ENCODE measurements around the gene OR1M1.
"Not testable (repeated sequence)": the region's sequence is repeated elsewhere in the genome, so short reads cannot be mapped to it uniquely, and the experiment has no call there.

Gene OR1M1

DNA sequence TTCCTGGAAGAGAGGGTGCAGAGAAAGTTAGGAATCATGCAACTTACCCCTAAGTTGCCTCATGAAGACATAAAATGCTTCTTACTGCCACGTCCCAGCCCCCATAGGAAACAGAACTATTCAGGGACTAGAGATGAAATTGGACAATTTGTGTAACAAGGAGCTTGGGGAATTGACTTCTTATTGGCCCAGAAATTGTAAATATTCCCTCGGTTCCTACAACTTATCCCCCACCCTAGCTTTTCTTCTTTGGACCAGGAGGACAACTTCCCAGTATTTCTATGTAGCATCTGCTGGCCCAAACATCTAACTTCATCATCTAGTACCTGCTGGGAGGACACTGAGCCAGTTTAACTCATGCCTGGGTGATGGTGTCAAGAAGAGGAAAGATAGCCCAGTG, at the start of gene OR1M1:
Gene OR1M1 (plus strand): TSS at position 301 of the 400 bp plus-strand sequence. CDS start 6,184 bp downstream, outside the sequence.
- no peak for DNase-seq

GRCh38 chr19:9037400-9038062, 49.3 kb upstream of the OR1M1 start:
- no peak for DNase-seq

DNA sequence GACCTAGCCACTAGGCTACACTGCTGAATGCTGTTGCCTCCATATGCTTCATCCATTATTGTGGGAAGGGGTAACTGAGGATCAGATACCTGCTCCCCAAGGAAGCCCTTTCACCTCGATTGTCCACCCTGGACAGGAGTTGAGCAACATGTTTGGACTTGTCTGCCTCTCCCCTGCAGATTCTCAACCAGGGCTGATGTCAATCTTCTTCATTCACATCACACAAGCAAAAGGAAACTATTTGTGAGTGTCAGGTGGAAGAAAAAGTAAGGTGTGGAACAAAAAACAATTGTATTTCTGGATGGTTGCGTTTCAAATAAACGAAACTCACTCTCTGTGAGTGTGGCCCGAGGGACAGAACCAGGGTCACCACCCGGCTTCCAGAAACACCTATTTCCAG, 47.1 kb upstream of the OR1M1 start:
- no peak for DNase-seq

DNA sequence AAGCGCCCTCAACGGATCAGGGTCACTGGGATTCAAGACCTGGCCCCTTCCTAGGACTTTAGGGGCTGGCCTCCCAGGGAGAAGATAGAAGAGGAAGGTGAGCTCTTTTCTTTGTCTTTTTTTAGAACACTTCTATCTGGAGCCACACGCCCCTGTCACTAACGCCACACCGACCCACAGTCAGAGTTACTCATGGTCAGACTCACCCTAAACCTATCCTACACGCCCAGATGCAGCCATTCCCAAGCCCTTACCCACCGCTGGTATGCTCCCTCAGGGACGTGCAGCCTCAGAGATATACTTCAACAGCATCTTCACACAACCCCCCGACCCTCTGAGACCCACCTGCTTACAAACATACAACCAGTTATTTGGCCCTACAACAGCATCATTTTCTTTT, 46.7 kb upstream of the OR1M1 start:
- no peak for DNase-seq

DNA sequence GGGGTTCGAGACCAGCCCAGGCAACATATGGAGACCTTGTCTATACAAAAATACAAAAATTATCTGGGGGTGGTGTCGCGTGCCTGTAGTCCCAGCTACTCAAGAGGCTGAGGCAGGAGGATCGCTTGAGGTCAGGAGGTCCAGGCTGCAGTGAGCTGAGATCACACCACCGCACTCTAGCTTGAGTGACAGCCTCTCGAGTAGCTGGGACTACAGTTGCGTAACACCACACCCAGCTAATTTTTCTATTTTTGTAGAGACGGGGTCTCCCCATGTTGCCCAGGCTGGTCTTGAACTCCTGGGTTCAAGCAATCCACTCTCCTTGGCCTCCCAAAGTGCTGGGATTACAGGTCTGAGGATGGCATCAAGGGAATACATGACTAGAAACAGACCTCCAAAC, 45.8 kb upstream of the OR1M1 start:
- DNase-seq: no peak

- no peak for DNase-seq
These were observed 43.3 kb upstream of the OR1M1 start for GRCh38 chr19:9043524-9043923.

DNA sequence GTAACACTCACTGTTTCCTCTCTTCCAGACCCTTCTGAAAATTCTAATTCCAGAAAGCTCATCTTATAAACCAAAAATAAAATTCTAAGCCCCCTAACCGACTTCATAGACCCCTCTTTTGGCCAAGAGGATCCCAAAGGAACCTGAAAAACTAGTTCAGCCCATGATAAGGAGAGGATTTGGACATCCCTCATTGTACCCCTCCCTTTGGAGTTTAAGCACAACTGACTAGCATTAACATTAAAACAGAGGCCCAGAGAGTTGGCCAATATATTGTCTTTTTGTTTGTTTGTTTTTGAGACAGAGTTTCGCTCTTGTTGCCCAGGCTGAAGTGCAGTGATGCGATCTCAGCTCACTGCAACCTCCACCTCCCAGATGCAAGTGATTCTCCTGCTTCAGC, 42.4 kb upstream of the OR1M1 start:
- no peak for DNase-seq

GRCh38 chr19:9046694-9047093, 40.2 kb upstream of the OR1M1 start:
- no peak for DNase-seq

GRCh38 chr19:9052894-9053293, 34.0 kb upstream of the OR1M1 start:
- no peak for DNase-seq

DNA sequence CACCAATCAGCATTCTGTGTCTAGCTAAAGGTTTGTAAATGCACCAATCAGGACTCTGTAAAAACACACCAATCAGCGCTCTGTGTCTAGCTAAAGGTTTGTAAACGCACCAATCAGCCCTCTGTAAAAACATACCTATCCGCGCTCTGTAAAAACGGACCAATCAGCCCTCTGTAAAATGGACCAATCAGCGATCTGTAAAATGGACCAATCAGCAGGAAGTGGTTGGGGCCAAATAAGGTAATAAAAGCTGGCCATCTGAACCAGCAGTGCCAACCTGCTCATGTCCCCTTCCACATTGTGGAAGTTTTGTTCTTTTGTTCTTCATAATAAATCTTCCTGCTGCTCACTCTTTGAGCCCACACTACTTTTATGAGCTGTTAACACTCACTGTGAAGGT, 33.2 kb upstream of the OR1M1 start:
- DNase-seq: not testable (repeated sequence)

DNA sequence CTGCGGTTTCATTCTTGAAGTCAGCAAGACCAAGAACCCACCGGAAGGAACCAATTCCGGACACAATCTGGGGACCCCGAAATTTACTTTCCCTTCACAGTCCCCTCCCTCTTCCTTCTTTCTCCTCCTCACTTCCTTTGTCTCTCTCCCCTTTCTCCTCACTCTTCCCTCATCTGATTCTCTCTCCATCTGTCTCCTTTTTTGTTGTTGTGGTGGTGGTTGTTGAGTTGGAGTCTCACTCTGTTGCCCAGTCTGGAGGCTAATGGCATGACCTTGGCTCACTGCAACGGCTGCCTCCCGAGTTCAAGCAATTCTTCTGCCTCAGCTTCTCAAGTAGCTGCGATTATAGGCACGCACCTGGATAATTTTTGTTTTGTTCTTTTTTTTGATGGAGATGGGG, 32.7 kb upstream of the OR1M1 start:
- DNase-seq: no peak

GRCh38 chr19:9054765-9055164, 32.1 kb upstream of the OR1M1 start:
- DNase-seq: no peak

- not testable (repeated sequence) for DNase-seq
These were observed 30.7 kb upstream of the OR1M1 start for GRCh38 chr19:9056131-9056530.

- DNase-seq: no peak
These were observed 29.2 kb upstream of the OR1M1 start for GRCh38 chr19:9057505-9058258.

DNA sequence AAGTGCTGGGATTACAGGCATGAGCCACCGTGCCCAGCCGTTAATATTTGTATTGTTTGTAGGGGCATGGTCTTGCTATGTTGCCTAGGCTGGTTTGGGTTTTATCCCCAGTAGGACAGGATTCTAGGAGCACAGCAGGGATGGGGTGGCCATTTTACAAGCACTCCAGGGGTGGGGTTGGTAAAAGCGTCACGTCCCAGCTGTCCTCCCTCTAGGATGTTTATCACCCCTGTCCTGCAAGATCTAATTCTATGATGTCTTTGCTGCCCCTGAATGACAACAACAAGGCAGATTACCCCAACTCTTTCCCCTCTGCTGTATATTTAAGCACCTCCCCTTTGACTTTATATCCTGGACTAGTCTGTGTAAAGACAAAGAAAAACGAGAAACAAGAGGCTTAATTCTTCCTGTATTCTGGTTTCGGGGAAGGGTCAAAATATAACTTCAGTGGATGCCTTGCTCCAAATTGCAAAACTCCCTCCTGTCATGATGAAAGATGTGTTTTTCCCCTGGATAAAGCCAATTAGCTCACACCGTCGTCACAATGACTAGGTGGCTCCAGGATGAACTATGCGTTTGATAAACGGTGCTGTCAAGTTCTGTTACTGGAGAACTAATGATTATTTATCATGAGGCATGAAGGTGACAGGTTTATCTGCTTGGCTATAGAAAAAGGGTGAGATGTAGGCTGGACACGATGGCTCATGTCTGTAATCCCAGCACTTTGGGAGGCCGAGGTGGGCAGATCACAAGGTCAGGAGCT, 27.8 kb upstream of the OR1M1 start:
- no peak for DNase-seq

DNA sequence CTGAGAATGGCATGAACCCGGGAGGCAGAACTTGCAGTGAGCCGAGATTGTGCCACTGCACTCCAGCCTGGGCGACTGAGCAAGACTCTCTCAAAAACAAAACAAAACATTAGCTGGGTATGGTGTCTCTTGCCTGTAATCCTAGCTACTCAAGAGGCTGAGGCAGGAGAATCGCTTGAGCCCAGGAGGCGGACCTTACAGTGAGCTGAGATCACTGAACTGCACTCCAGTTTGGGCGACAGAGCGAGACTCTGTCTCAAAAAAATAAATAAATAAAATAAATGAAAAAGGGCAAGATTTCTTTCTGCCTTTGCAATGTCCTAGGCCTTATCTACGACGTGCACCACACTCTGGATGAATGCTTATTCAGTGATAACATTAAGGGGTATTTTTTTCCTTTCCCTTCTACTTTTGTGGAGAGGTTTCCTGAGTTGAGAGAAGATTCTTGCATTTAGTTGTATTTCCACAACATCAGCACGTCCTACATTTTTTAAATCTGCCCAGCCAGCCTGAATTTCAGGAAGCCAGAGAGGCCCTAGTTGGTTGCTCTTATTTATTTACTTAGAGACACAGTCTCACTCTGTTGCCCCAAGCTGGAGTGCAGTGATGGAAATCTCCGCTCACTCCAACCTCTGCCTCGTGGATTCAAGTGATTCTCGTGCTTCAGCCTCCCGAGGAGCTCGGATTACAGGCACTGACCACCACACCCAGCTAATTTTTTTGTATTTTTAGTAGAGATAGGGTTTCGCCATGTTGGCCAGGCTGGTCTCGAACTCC, 26.1 kb upstream of the OR1M1 start:
- no peak for DNase-seq

GRCh38 chr19:9061879-9062278, 25.0 kb upstream of the OR1M1 start:
- no peak for DNase-seq

DNA sequence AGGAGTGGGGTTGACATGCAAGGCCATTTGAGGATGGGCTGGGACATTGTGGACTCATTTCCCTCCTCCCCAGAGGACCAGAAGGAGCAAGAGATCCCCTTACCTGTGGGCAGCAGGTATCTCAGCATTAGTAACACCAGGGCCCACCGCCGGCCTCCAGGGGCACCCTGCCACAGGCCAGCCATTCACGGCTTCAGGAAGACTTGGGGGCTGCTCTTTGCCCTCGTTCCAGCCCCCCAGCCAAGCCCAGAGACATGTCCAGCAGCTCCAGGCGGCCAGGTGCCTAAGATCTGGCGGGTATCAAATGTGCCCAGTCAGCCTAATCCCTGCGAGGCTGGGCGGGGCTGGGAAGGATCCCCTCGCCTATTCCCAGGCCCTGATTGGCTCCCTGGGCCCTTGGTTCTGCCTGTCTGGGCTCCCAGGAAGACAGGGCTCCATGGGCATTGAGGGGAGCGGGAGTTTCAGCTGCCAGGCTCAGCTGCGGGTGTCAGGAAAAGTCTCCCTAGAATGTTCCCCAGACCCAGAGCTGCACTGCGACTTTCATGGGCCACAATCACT, 21.3 kb upstream of the OR1M1 start:
- no peak for DNase-seq

GRCh38 chr19:9070066-9070465, 16.8 kb upstream of the OR1M1 start:
- no peak for DNase-seq

- DNase-seq: not testable (repeated sequence)
These were observed 15.1 kb upstream of the OR1M1 start for GRCh38 chr19:9071720-9072119.

GRCh38 chr19:9073806-9074205, 13.1 kb upstream of the OR1M1 start:
- DNase-seq: no peak

DNA sequence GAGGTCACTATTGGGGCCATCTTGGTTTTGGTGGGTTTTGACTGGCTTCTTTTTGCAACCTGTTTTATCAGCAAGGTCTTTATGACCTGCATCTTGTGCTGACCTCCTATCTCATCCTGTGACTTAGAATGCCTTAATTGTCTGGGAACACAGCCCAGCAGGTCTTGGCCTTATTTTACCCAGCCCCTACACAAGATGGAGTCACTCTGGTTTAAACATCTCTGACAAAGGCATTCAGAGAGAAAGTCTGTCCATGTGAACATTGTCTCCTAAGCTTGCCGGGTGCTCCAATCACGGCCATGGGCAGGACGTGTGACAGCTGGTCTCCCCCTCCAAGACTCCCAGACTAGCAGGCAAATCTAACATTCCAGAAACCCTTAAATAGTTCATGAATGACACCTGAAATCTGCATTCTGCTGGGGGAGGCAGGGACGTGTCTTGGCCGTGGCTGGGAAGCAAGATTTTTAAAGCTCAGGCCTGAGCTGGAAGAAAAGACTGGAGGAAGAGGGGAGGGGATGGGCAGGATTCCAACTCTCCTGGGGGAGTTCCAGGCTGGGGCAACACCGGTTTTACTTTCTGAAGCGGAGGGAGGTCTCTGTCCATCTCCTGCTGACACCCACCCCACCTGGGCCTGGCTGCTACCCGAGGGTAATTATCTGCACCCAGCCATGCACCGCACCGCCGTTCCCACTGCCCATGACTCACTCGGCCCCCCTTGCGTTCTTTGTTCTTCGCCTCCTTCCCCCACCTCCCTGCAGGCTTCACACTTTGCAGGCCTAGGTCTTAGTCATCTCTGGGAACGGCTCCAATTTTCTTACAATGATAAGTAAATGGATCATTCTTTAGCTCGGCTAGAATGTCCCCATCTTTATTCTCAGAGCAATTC, 11.6 kb upstream of the OR1M1 start:
- DNase-seq: no peak
